HUES64 (cell line): ENCODE data around the gene ATP6V0E2. TPM values are rescaled to one million over a fixed set of nuclear protein-coding genes. Genes with fewer than 3 reads are reported as not detected.
"Not testable (repeated sequence)": the region's sequence is repeated elsewhere in the genome, so short reads cannot be mapped to it uniquely, and the experiment has no call there.

Experiments
- H3K27ac ChIP-seq: 2 replicates; pipeline ENCODE4 v1.7.0; 2013; ENCODE audit warnings: low read depth, low read length, inconsistent platforms
- H3K27me3 ChIP-seq: 2 replicates; pipeline ENCODE4 v1.6.1; 2013; ENCODE audit warnings: mild to moderate bottlenecking, low read length; ENCODE audit not compliant: insufficient read depth
- H3K36me3 ChIP-seq: 2 replicates; pipeline ENCODE4 v1.6.1; 2013; ENCODE audit warnings: mild to moderate bottlenecking, low read length; ENCODE audit not compliant: insufficient read depth
- H3K4me1 ChIP-seq: 2 replicates; pipeline ENCODE4 v1.6.1; 2013; ENCODE audit warnings: mild to moderate bottlenecking, low read length, moderate library complexity; ENCODE audit not compliant: insufficient read depth
- H3K4me3 ChIP-seq: 2 replicates; pipeline ENCODE4 v1.5.1; 2013; ENCODE audit warnings: mild to moderate bottlenecking, low read length, moderate library complexity
- H3K9ac ChIP-seq: 2 replicates; pipeline ENCODE4 v1.6.1; 2013; ENCODE audit warnings: mild to moderate bottlenecking, low read depth, low read length
- H3K9me3 ChIP-seq: 2 replicates; pipeline ENCODE4 v1.6.1; 2013; ENCODE audit warnings: low read depth, low read length; ENCODE audit not compliant: insufficient read depth
- WGBS: fragments of 150-250, 120-280 bp; methylation state at CpG from one replicate; pipeline ENCODE4 v1.1.7; 2013; ENCODE audit warnings: missing lambda C conversion rate; 5-methylcytosine and 5-hydroxymethylcytosine counted together
- polyA plus RNA-seq, 2 experiments: library from polyadenylated mRNA; stranded (reverse); fragments of 50-300 nt; gene quantifications; one replicate each; pipeline ENCODE4 v1.2.3, GENCODE V29; 2013

The ATP6V0E2 gene
- polyA plus RNA-seq (2013, experiment 1 of 2), result 12.7 TPM
- polyA plus RNA-seq (2013, experiment 2 of 2), result 15.5 TPM

- Histone ChIP-seq H3K4me3 (peak within 1 kb of the TSS; percentile 76), H3K9ac (peak within 1 kb of the TSS; percentile 57), H3K4me1 (0 out of 2 replicates have a peak, but pooled peaks cover 7% of the 10 kb centered on the region), H3K27me3 (peaks cover 36% of the 10 kb centered on the region), H3K9me3 (no peaks in the 10 kb centered on the region), H3K36me3 (no peaks in the 10 kb centered on the region), H3K27ac (no peak within 1 kb of the TSS)
- WGBS, result under 1% methylated on average over 93 of the region's 93 CpGs
These were observed at the start of gene ATP6V0E2 for GRCh38 chr7:149873074-149873969. ATP6V0E2 (plus strand) TSS chr7:149873969; CDS start chr7:149874066, 97 bp downstream.

GRCh38 chr7:149824301-149824741 lies 49.4 kb upstream of the ATP6V0E2 start:
- H3K27ac ChIP-seq, result no peak overlapping the region
- WGBS, result 92% methylated on average over 13 of the region's 13 CpGs
- H3K4me1 ChIP-seq, result no peaks in the 10 kb centered on the region
- no peak overlapping the region for H3K9ac ChIP-seq
- no peak overlapping the region for H3K4me3 ChIP-seq
- H3K9me3 ChIP-seq, result peaks cover 12% of the 10 kb centered on the region; the same call in 1 of the 2 replicates
- H3K27me3 ChIP-seq, result no peaks in the 10 kb centered on the region
- no peaks in the 10 kb centered on the region for H3K36me3 ChIP-seq

GRCh38 chr7:149824748-149825566 lies 48.8 kb upstream of the ATP6V0E2 start:
- H3K27ac ChIP-seq, result no peak overlapping the region
- H3K9ac ChIP-seq, result no peak overlapping the region
- H3K4me3 ChIP-seq, result no peak overlapping the region
- no peaks in the 10 kb centered on the region for H3K36me3 ChIP-seq
- peaks cover 12% of the 10 kb centered on the region; the same call in 1 of the 2 replicates for H3K9me3 ChIP-seq
- no peaks in the 10 kb centered on the region for H3K27me3 ChIP-seq
- WGBS, result 93% methylated on average over 19 of the region's 19 CpGs
- H3K4me1 ChIP-seq, result no peaks in the 10 kb centered on the region

GRCh38 chr7:149825567-149826343 lies 48.0 kb upstream of the ATP6V0E2 start:
- no peak overlapping the region for H3K4me3 ChIP-seq
- WGBS, result 94% methylated on average over 19 of the region's 19 CpGs
- no peak overlapping the region for H3K27ac ChIP-seq
- H3K36me3 ChIP-seq, result no peaks in the 10 kb centered on the region
- no peaks in the 10 kb centered on the region for H3K4me1 ChIP-seq
- peaks cover 12% of the 10 kb centered on the region; the same call in 1 of the 2 replicates for H3K9me3 ChIP-seq
- H3K9ac ChIP-seq, result no peak overlapping the region
- H3K27me3 ChIP-seq, result no peaks in the 10 kb centered on the region

- peaks cover 3% of the 10 kb centered on the region; the same call in 1 of the 2 replicates for H3K4me1 ChIP-seq
- WGBS, result 89% methylated on average over 12 of the region's 12 CpGs
These were observed 47.3 kb upstream of the ATP6V0E2 start for GRCh38 chr7:149826344-149827088.

GRCh38 chr7:149827089-149827981 lies 46.4 kb upstream of the ATP6V0E2 start:
- Histone ChIP-seq H3K4me3 (no peak overlapping the region), H3K36me3 (no peaks in the 10 kb centered on the region), H3K9me3 (peaks cover 12% of the 10 kb centered on the region; the same call in 1 of the 2 replicates), H3K4me1 (peaks cover 9% of the 10 kb centered on the region; the same call in 1 of the 2 replicates), H3K27me3 (0 out of 2 replicates have a peak, but pooled peaks cover 2% of the 10 kb centered on the region), H3K27ac (no peak overlapping the region), H3K9ac (no peak overlapping the region)
- WGBS, result 90% methylated on average over 23 of the region's 23 CpGs

More at GRCh38 chr7:149826344-149827088, 47.3 kb upstream of the ATP6V0E2 start:
- no peak overlapping the region for H3K4me3 ChIP-seq
- no peak overlapping the region for H3K9ac ChIP-seq
- 0 out of 2 replicates have a peak, but pooled peaks cover 2% of the 10 kb centered on the region for H3K27me3 ChIP-seq
- H3K27ac ChIP-seq, result no peak overlapping the region
- H3K9me3 ChIP-seq, result peaks cover 12% of the 10 kb centered on the region; the same call in 1 of the 2 replicates
- no peaks in the 10 kb centered on the region for H3K36me3 ChIP-seq

GRCh38 chr7:149828357-149829309 lies 45.1 kb upstream of the ATP6V0E2 start:
- Histone ChIP-seq H3K4me1 (peaks cover 9% of the 10 kb centered on the region; the same call in 1 of the 2 replicates), H3K4me3 (no peak overlapping the region), H3K9ac (no peak overlapping the region), H3K27me3 (0 out of 2 replicates have a peak, but pooled peaks cover 2% of the 10 kb centered on the region), H3K27ac (no peak overlapping the region), H3K9me3 (peaks cover 7% of the 10 kb centered on the region; the same call in 1 of the 2 replicates), H3K36me3 (no peaks in the 10 kb centered on the region)
- WGBS, result 91% methylated on average over 17 of the region's 19 CpGs

- 68% methylated on average over 1 of the region's 1 CpG for WGBS
These were observed 43.2 kb upstream of the ATP6V0E2 start for GRCh38 chr7:149830527-149830926.

More at GRCh38 chr7:149830527-149830926, 43.2 kb upstream of the ATP6V0E2 start:
- not testable (repeated sequence) for H3K4me1 ChIP-seq, H3K9me3 ChIP-seq, H3K27me3 ChIP-seq, H3K36me3 ChIP-seq, H3K9ac ChIP-seq, H3K4me3 ChIP-seq, H3K27ac ChIP-seq
